ENCODE results near the gene C2orf49.

The C2orf49 gene

GRCh38 chr2:105362862-105363591 is 25.7 kb downstream of the C2orf49 start:
- Mint-ChIP-seq H3K4me1 (ENCODE audit: low read depth) (peaks cover 21% of the 10 kb centered on the region), H3K27ac (no peak overlapping the region), H3K36me3 (ENCODE audit: low read depth) (peaks cover 20% of the 10 kb centered on the region), H3K9me3 (no peaks in the 10 kb centered on the region), H3K27me3 (ENCODE audit: low read depth) (no peaks in the 10 kb centered on the region), H3K4me3 (no peak overlapping the region)

GRCh38 chr2:105364436-105365139 is 27.2 kb downstream of the C2orf49 start:
- H3K27ac Mint-ChIP-seq = no peak overlapping the region
- peaks cover 22% of the 10 kb centered on the region for H3K4me1 Mint-ChIP-seq (ENCODE audit: low read depth)
- no peaks in the 10 kb centered on the region for H3K9me3 Mint-ChIP-seq
- peaks cover 6% of the 10 kb centered on the region for H3K27me3 Mint-ChIP-seq (ENCODE audit: low read depth)
- H3K4me3 Mint-ChIP-seq = no peak overlapping the region
- peaks cover 16% of the 10 kb centered on the region for H3K36me3 Mint-ChIP-seq (ENCODE audit: low read depth)

- Mint-ChIP-seq H3K4me3 (no peak overlapping the region), H3K27ac (no peak overlapping the region), H3K27me3 (ENCODE audit: low read depth) (peaks cover 8% of the 10 kb centered on the region)
These were observed 27.9 kb downstream of the C2orf49 start for GRCh38 chr2:105365206-105365605.

GRCh38 chr2:105368759-105369408 is 31.5 kb downstream of the C2orf49 start:
- H3K4me3 Mint-ChIP-seq = no peak overlapping the region
- no peaks in the 10 kb centered on the region for H3K9me3 Mint-ChIP-seq
- H3K4me1 Mint-ChIP-seq (ENCODE audit: low read depth) = peaks cover 10% of the 10 kb centered on the region
- peaks cover 8% of the 10 kb centered on the region for H3K27me3 Mint-ChIP-seq (ENCODE audit: low read depth)
- no peak overlapping the region for H3K27ac Mint-ChIP-seq
- peaks cover under 1% of the 10 kb centered on the region for H3K36me3 Mint-ChIP-seq (ENCODE audit: low read depth)

More at GRCh38 chr2:105365206-105365605, 27.9 kb downstream of the C2orf49 start:
- Mint-ChIP-seq H3K4me1 (ENCODE audit: low read depth) (peaks cover 28% of the 10 kb centered on the region), H3K36me3 (ENCODE audit: low read depth) (peaks cover 14% of the 10 kb centered on the region), H3K9me3 (no peaks in the 10 kb centered on the region)

GRCh38 chr2:105369777-105370690 is 32.7 kb downstream of the C2orf49 start:
- Mint-ChIP-seq H3K4me3 (no peak overlapping the region), H3K9me3 (no peaks in the 10 kb centered on the region), H3K27ac (no peak overlapping the region)

GRCh38 chr2:105371156-105371555 is 33.8 kb downstream of the C2orf49 start:
- Mint-ChIP-seq H3K9me3 (no peaks in the 10 kb centered on the region), H3K27me3 (ENCODE audit: low read depth) (peaks cover 8% of the 10 kb centered on the region), H3K4me1 (ENCODE audit: low read depth) (peaks cover 18% of the 10 kb centered on the region), H3K36me3 (ENCODE audit: low read depth) (peaks cover 2% of the 10 kb centered on the region), H3K27ac (no peak overlapping the region), H3K4me3 (no peak overlapping the region)

More at GRCh38 chr2:105369777-105370690, 32.7 kb downstream of the C2orf49 start:
- H3K27me3 Mint-ChIP-seq (ENCODE audit: low read depth) = peaks cover 8% of the 10 kb centered on the region
- peaks cover 2% of the 10 kb centered on the region for H3K36me3 Mint-ChIP-seq (ENCODE audit: low read depth)
- peaks cover 16% of the 10 kb centered on the region for H3K4me1 Mint-ChIP-seq (ENCODE audit: low read depth)

GRCh38 chr2:105371810-105372209 is 34.5 kb downstream of the C2orf49 start:
- Mint-ChIP-seq H3K4me1 (ENCODE audit: low read depth) (peaks cover 18% of the 10 kb centered on the region), H3K27me3 (ENCODE audit: low read depth) (peaks cover 8% of the 10 kb centered on the region), H3K4me3 (no peak overlapping the region), H3K27ac (no peak overlapping the region), H3K9me3 (no peaks in the 10 kb centered on the region), H3K36me3 (ENCODE audit: low read depth) (peaks cover 2% of the 10 kb centered on the region)

- Mint-ChIP-seq H3K27me3 (ENCODE audit: low read depth) (peaks cover 8% of the 10 kb centered on the region), H3K36me3 (ENCODE audit: low read depth) (peaks cover 2% of the 10 kb centered on the region), H3K9me3 (no peaks in the 10 kb centered on the region), H3K27ac (peak overlapping the region; percentile 98), H3K4me1 (ENCODE audit: low read depth) (peaks cover 18% of the 10 kb centered on the region), H3K4me3 (peak overlapping the region; percentile 6)
These were observed 36.0 kb downstream of the C2orf49 start for GRCh38 chr2:105373344-105373781.

GRCh38 chr2:105373895-105374401 is 36.6 kb downstream of the C2orf49 start:
- Mint-ChIP-seq H3K9me3 (no peaks in the 10 kb centered on the region), H3K4me1 (ENCODE audit: low read depth) (peaks cover 18% of the 10 kb centered on the region), H3K27ac (peak overlapping the region; percentile 98), H3K36me3 (ENCODE audit: low read depth) (peaks cover 2% of the 10 kb centered on the region), H3K4me3 (peak overlapping the region; percentile 82), H3K27me3 (ENCODE audit: low read depth) (peaks cover 3% of the 10 kb centered on the region)

GRCh38 chr2:105375001-105375561 is 37.7 kb downstream of the C2orf49 start:
- no peak overlapping the region for H3K27ac Mint-ChIP-seq
- H3K4me3 Mint-ChIP-seq = no peak overlapping the region
- H3K9me3 Mint-ChIP-seq = no peaks in the 10 kb centered on the region
- H3K27me3 Mint-ChIP-seq (ENCODE audit: low read depth) = no peaks in the 10 kb centered on the region
- peaks cover 2% of the 10 kb centered on the region for H3K36me3 Mint-ChIP-seq (ENCODE audit: low read depth)
- H3K4me1 Mint-ChIP-seq (ENCODE audit: low read depth) = peaks cover 12% of the 10 kb centered on the region

- H3K27me3 Mint-ChIP-seq (ENCODE audit: low read depth) = no peaks in the 10 kb centered on the region
- H3K36me3 Mint-ChIP-seq (ENCODE audit: low read depth) = peaks cover 2% of the 10 kb centered on the region
- no peak overlapping the region for H3K4me3 Mint-ChIP-seq
- no peaks in the 10 kb centered on the region for H3K9me3 Mint-ChIP-seq
- no peak overlapping the region for H3K27ac Mint-ChIP-seq
- peaks cover 11% of the 10 kb centered on the region for H3K4me1 Mint-ChIP-seq (ENCODE audit: low read depth)
These were observed 38.7 kb downstream of the C2orf49 start for GRCh38 chr2:105376010-105376409.

GRCh38 chr2:105376789-105377240 is 39.5 kb downstream of the C2orf49 start:
- peaks cover 8% of the 10 kb centered on the region for H3K4me1 Mint-ChIP-seq (ENCODE audit: low read depth)
- H3K27ac Mint-ChIP-seq = no peak overlapping the region
- peaks cover 2% of the 10 kb centered on the region for H3K36me3 Mint-ChIP-seq (ENCODE audit: low read depth)
- H3K27me3 Mint-ChIP-seq (ENCODE audit: low read depth) = no peaks in the 10 kb centered on the region
- no peak overlapping the region for H3K4me3 Mint-ChIP-seq
- H3K9me3 Mint-ChIP-seq = no peaks in the 10 kb centered on the region

- no peak overlapping the region for H3K4me3 Mint-ChIP-seq
- H3K27ac Mint-ChIP-seq = no peak overlapping the region
- H3K4me1 Mint-ChIP-seq (ENCODE audit: low read depth) = peaks cover 8% of the 10 kb centered on the region
- H3K36me3 Mint-ChIP-seq (ENCODE audit: low read depth) = peaks cover 2% of the 10 kb centered on the region
- H3K9me3 Mint-ChIP-seq = no peaks in the 10 kb centered on the region
- no peaks in the 10 kb centered on the region for H3K27me3 Mint-ChIP-seq (ENCODE audit: low read depth)
These were observed 40.5 kb downstream of the C2orf49 start for GRCh38 chr2:105377871-105378270.

All from T-helper 1 cell treated with Interleukin-12 subunit alpha and Interleukin-12 subunit beta and Interleukin-4 antibody, amounts not matched to agents 30 μg/mL and 1 μg/mL, for 36 hours (primary cell).